SH-SY5Y (cell line): ENCODE measurements around the gene RPS15.

Source experiments
- GATA2 ChIP-seq: IDR thresholded peaks from 2 replicates; pipeline ENCODE4 v1.6.1; 2011; ENCODE audit warnings: mild to moderate bottlenecking, low read depth, low read length
- GATA3 ChIP-seq: IDR thresholded peaks from 2 replicates; pipeline ENCODE4 v1.6.1; 2011; ENCODE audit warnings: low read depth, mild to moderate bottlenecking, low read length, moderate library complexity

- no peak for TF ChIP-seq GATA2
- no peak for TF ChIP-seq GATA3
These were observed 19.8 kb upstream of the RPS15 start for GRCh38 chr19:1418496-1418775.
